Neural crest cell (in vitro differentiated cells): ENCODE results near the gene NUDT19. TPM values are rescaled to one million over a fixed set of nuclear protein-coding genes. Genes with fewer than 3 reads are reported as not detected.

ENCODE experiments used
- DNase-seq: peaks from one replicate; pipeline ENCODE4 v3.0.0; 2021; ENCODE audit warnings: low read depth, mixed read lengths, low spot score
- H3K27ac Mint-ChIP-seq: one replicate; pipeline ENCODE4 v1.8.0; 2021; ENCODE audit warnings: mild to moderate bottlenecking, mixed read lengths; ENCODE audit not compliant: unreplicated experiment
- H3K27me3 Mint-ChIP-seq: 2 replicates; pipeline ENCODE4 v1.8.0; 2021; ENCODE audit warnings: low read depth, mild to moderate bottlenecking, mixed read lengths
- H3K36me3 Mint-ChIP-seq: 2 replicates; pipeline ENCODE4 v1.8.0; 2021; ENCODE audit warnings: low read depth, mild to moderate bottlenecking, mixed read lengths
- H3K4me1 Mint-ChIP-seq: 2 replicates; pipeline ENCODE4 v1.8.0; 2021; ENCODE audit warnings: mixed read lengths
- H3K4me3 Mint-ChIP-seq: one replicate; pipeline ENCODE4 v1.8.0; 2021; ENCODE audit warnings: mild to moderate bottlenecking, mixed read lengths
- H3K9me3 Mint-ChIP-seq: 2 replicates; pipeline ENCODE4 v1.8.0; 2021; ENCODE audit warnings: mixed read lengths
- CTCF ChIP-seq: fragments of 200-600 bp; sonication (generic); conservative IDR thresholded peaks from 2 replicates; pipeline ENCODE4 v1.5.0; 2021; ENCODE audit warnings: antibody characterized with exemption, mild to moderate bottlenecking
- total RNA-seq: library from RNA; stranded (reverse); gene quantifications from 2 replicates; pipeline ENCODE4 v1.2.1, GENCODE V29; 2021

NUDT19 gene
- total RNA-seq, 1 donor from 2014 or later, result 11.1 TPM

GRCh38 chr19:32674931-32675719 is 16.5 kb upstream of the NUDT19 start, which contains the start of gene ANKRD27:
Gene ANKRD27, minus strand, starts transcription at chr19:32675180. Its CDS starts 16,165 bp downstream, at chr19:32659015.
- Mint-ChIP-seq H3K36me3 (no peaks in the 10 kb centered on the region), H3K27me3 (peaks cover 57% of the 10 kb centered on the region), H3K4me1 (peaks cover 21% of the 10 kb centered on the region), H3K27ac (peak within 1 kb of the TSS; percentile 2), H3K9me3 (no peaks in the 10 kb centered on the region), H3K4me3 (peak within 1 kb of the TSS; percentile 94)
- TF ChIP-seq CTCF, result no peak
- peak; percentile 97 for DNase-seq

- Mint-ChIP-seq H3K4me3 (peak within 1 kb of the TSS; percentile 92), H3K4me1 (peaks cover 21% of the 10 kb centered on the region), H3K27ac (no peak within 1 kb of the TSS), H3K27me3 (peaks cover 59% of the 10 kb centered on the region), H3K9me3 (no peaks in the 10 kb centered on the region), H3K36me3 (no peaks in the 10 kb centered on the region)
- no peak for TF ChIP-seq CTCF
- DNase-seq, result peak; percentile 34
These were observed 15.9 kb upstream of the NUDT19 start, which contains the start of gene RGS9BP for GRCh38 chr19:32675720-32676185. Gene RGS9BP, plus strand, starts transcription at chr19:32675848. Its CDS starts 416 bp downstream, at chr19:32676264.

GRCh38 chr19:32676186-32676894 is 15.3 kb upstream of the NUDT19 start:
- Mint-ChIP-seq H3K4me3 (no peak overlapping the region), H3K4me1 (peaks cover 21% of the 10 kb centered on the region), H3K9me3 (no peaks in the 10 kb centered on the region), H3K27ac (no peak overlapping the region), H3K36me3 (no peaks in the 10 kb centered on the region), H3K27me3 (peaks cover 64% of the 10 kb centered on the region)
- peak; percentile 19 for TF ChIP-seq CTCF
- DNase-seq, result no peak

GRCh38 chr19:32676895-32677359 is 14.7 kb upstream of the NUDT19 start:
- Mint-ChIP-seq H3K4me3 (peak overlapping the region; percentile 83), H3K9me3 (no peaks in the 10 kb centered on the region), H3K36me3 (no peaks in the 10 kb centered on the region), H3K27ac (no peak overlapping the region), H3K27me3 (peaks cover 64% of the 10 kb centered on the region), H3K4me1 (peaks cover 21% of the 10 kb centered on the region)
- TF ChIP-seq CTCF, result no peak
- no peak for DNase-seq

GRCh38 chr19:32677657-32678056 is 14.0 kb upstream of the NUDT19 start:
- TF ChIP-seq CTCF, result peak; percentile 25
- peak overlapping the region; percentile 83 for H3K4me3 Mint-ChIP-seq
- no peaks in the 10 kb centered on the region for H3K9me3 Mint-ChIP-seq
- no peak for DNase-seq
- H3K27ac Mint-ChIP-seq, result no peak overlapping the region
- H3K36me3 Mint-ChIP-seq, result no peaks in the 10 kb centered on the region
- H3K4me1 Mint-ChIP-seq, result peaks cover 21% of the 10 kb centered on the region
- peaks cover 68% of the 10 kb centered on the region for H3K27me3 Mint-ChIP-seq
